HG03457 (cell line): ENCODE measurements around the gene AVL9.
"Not testable (repeated sequence)": the region's sequence is repeated elsewhere in the genome, so short reads cannot be mapped to it uniquely, and the experiment has no call there.

Experiments used
- ATAC-seq: cut with Tn5 transposase; IDR thresholded peaks from one replicate; pipeline ENCODE4 v1.9.1; 2021; ENCODE audit warnings: moderate number of reproducible peaks; ENCODE audit not compliant: unreplicated experiment

The AVL9 gene

DNA sequence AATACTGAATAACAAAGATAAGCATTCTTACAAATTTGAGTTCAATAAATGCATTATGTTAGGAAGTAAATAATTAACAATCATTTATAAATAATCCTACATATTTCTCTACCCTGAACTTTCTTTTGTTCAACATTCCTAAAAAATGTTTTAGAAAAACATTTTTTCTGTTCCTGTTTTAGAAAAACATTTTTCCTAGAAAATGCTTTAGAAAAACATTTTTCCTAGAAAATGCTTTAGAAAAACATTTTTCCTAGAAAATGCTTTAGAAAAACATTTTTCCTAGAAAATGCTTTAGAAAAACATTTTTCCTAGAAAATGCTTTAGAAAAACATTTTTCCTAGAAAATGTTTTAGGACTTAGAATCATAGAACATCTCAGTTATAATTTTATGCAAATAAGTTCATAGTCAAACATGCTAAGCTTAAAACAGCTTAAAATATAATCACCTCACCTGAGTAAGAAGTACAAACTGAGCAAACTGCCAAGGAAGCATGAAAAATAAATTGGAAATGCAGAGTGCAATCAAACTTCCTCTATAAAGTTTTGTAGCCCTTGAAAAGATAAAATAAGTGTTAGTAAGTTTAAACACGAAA lies 139.6 kb downstream of the AVL9 start:
- ATAC-seq = not testable (repeated sequence)

DNA sequence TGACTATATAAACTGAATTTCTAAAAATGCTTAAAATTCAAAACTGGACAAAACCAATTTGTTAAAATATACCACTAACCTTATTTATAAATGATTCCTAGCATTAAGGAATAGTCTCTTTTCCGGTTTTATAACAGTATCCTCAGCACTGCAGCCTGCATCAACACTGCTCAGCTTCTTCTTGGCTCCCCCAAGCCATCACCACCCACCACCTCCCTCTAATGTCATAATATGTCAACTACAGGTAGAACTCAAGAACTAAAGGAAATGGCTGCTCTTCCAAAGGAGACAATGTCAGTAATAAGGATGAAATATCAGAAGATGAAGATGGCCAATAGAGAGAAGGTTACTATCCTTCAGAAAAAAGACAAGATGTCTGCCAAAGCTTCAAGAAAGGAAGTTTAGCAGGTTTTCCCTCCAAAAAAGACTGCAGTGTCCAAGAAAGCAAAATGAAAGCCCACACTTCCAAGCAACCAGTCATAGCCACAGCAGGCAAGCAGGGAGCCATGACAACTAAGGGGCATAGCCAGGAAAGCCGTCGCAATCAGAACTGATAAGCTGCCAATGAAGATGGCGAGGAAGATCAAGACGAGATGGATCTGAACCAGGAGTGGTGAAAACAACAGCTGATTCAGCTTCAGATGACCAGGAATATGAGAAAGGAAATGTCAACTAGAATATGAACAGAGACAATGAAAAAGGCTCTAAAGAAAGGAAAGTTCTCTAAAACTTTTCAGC lies 141.6 kb downstream of the AVL9 start:
- ATAC-seq = not testable (repeated sequence)

DNA sequence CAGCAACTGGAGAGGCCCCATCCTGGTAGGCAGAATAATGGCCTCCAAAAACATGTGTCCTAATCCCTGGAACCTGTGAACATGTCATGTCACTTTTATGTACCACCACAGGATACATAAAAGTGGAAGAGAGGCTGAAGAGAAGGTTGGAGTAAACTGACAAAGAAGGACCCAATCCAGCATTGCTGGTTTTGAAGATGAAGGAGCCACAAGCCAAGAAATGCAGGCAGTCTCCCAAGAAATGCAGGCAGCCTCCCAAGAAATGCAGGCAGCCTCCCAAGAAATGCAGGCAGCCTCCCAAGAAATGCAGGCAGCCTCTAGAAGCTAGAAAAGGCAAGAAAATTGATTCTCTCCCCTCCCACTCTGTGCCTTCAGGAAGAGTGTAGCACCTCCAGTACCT lies 142.3 kb downstream of the AVL9 start:
- not testable (repeated sequence) for ATAC-seq
